ENCODE data around the gene ECSCR. TPM values are rescaled to one million over a fixed set of nuclear protein-coding genes. Genes with fewer than 3 reads are reported as not detected.

The ECSCR gene
- total RNA-seq, 1 donor from 2014 or later, result not detected

GRCh38 chr5:139439013-139439903, 23.3 kb downstream of the ECSCR start, which contains the start of gene DNAJC18:
DNAJC18 (minus strand) TSS chr5:139439525; CDS start chr5:139439445, 80 bp downstream.
- peak within 1 kb of the TSS; percentile 98 for H3K4me3 Mint-ChIP-seq
- Histone ChIP-seq H4K20me1 (ENCODE audit: low read depth) (peaks cover 6% of the 10 kb centered on the region), H3K27ac (peak within 1 kb of the TSS; percentile 77)

GRCh38 chr5:139438707-139439012, 23.9 kb downstream of the ECSCR start:
- H3K79me2 ChIP-seq (ENCODE audit: low read depth), result peaks cover 6% of the 10 kb centered on the region
- peak overlapping the region; percentile 88 for H3K4me2 ChIP-seq
- no peaks in the 10 kb centered on the region for H3K9me3 ChIP-seq (ENCODE audit: low read depth)
- H4K20me1 ChIP-seq (ENCODE audit: low read depth), result peaks cover 6% of the 10 kb centered on the region
- TF ChIP-seq EZH2 (IDR thresholded peaks at IDR 0.05) (no peak), EZH2phosphoT487 (IDR thresholded peaks at IDR 0.05) (no peak), CTCF (IDR thresholded peaks at IDR 0.05) (no peak)
- peaks cover 4% of the 10 kb centered on the region for H3K36me3 ChIP-seq
- peaks cover 9% of the 10 kb centered on the region for H3F3A ChIP-seq (ENCODE audit: low read depth)
- Mint-ChIP-seq H3K4me3 (peak overlapping the region; percentile 98), H3K27me3 (ENCODE audit: insufficient read depth, low read depth) (peaks cover 9% of the 10 kb centered on the region), H3K36me3 (peaks cover 6% of the 10 kb centered on the region), H3K9me3 (no peaks in the 10 kb centered on the region), H3K27ac (no peak overlapping the region), H3K4me1 (peaks cover 26% of the 10 kb centered on the region)
- no peak overlapping the region for H2AFZ ChIP-seq (replicated peaks)
- peaks cover 11% of the 10 kb centered on the region for H3K4me1 ChIP-seq
- no peak overlapping the region for H3K27ac ChIP-seq
- DNase-seq (ENCODE audit: low spot score), result peak; percentile 8
- peak overlapping the region; percentile 70 for H3K4me3 ChIP-seq
- H3K27me3 ChIP-seq, result no peaks in the 10 kb centered on the region
- no peak overlapping the region for H3K9ac ChIP-seq

More at GRCh38 chr5:139439013-139439903, 23.3 kb downstream of the ECSCR start, which contains the start of gene DNAJC18:
- H3K27me3 Mint-ChIP-seq (ENCODE audit: insufficient read depth, low read depth), result peaks cover 9% of the 10 kb centered on the region
- no peak for TF ChIP-seq CTCF (IDR thresholded peaks at IDR 0.05)
- no peak for TF ChIP-seq EZH2phosphoT487 (IDR thresholded peaks at IDR 0.05)
- TF ChIP-seq EZH2 (IDR thresholded peaks at IDR 0.05), result no peak
- Histone ChIP-seq H2AFZ (replicated peaks) (peak within 1 kb of the TSS; percentile 95), H3K4me2 (peak within 1 kb of the TSS; percentile 88), H3K27me3 (no peaks in the 10 kb centered on the region), H3F3A (ENCODE audit: low read depth) (peaks cover 9% of the 10 kb centered on the region), H3K9me3 (ENCODE audit: low read depth) (no peaks in the 10 kb centered on the region), H3K4me1 (peaks cover 11% of the 10 kb centered on the region), H3K9ac (peak within 1 kb of the TSS; percentile 56), H3K36me3 (peaks cover 4% of the 10 kb centered on the region), H3K79me2 (ENCODE audit: low read depth) (peaks cover 6% of the 10 kb centered on the region), H3K4me3 (peak within 1 kb of the TSS; percentile 70)
- DNase-seq (ENCODE audit: low spot score), result peak; percentile 97
- H3K27ac Mint-ChIP-seq, result peak within 1 kb of the TSS; percentile 98
- H3K9me3 Mint-ChIP-seq, result no peaks in the 10 kb centered on the region
- H3K4me1 Mint-ChIP-seq, result peaks cover 28% of the 10 kb centered on the region
- H3K36me3 Mint-ChIP-seq, result peaks cover 6% of the 10 kb centered on the region

- Histone ChIP-seq H2AFZ (replicated peaks) (no peak overlapping the region), H3K27ac (no peak overlapping the region), H3K9me3 (ENCODE audit: low read depth) (no peaks in the 10 kb centered on the region), H3K4me2 (no peak overlapping the region), H3K27me3 (no peaks in the 10 kb centered on the region), H4K20me1 (ENCODE audit: low read depth) (peaks cover 6% of the 10 kb centered on the region), H3K36me3 (peaks cover 4% of the 10 kb centered on the region), H3F3A (ENCODE audit: low read depth) (peaks cover 9% of the 10 kb centered on the region), H3K79me2 (ENCODE audit: low read depth) (peaks cover 6% of the 10 kb centered on the region), H3K4me1 (peaks cover 11% of the 10 kb centered on the region), H3K4me3 (no peak overlapping the region), H3K9ac (no peak overlapping the region)
- Mint-ChIP-seq H3K36me3 (peaks cover 7% of the 10 kb centered on the region), H3K4me1 (peaks cover 24% of the 10 kb centered on the region), H3K4me3 (no peak overlapping the region), H3K9me3 (no peaks in the 10 kb centered on the region), H3K27ac (no peak overlapping the region), H3K27me3 (ENCODE audit: insufficient read depth, low read depth) (no peaks in the 10 kb centered on the region)
- TF ChIP-seq EZH2 (IDR thresholded peaks at IDR 0.05) (no peak), EZH2phosphoT487 (IDR thresholded peaks at IDR 0.05) (no peak), CTCF (IDR thresholded peaks at IDR 0.05) (no peak)
- no peak for DNase-seq (ENCODE audit: low spot score)
Observed at GRCh38 chr5:139435676-139436075, 26.9 kb downstream of the ECSCR start.

Measured in neural progenitor cell (in vitro differentiated cells).